OCI-LY7 (cell line): Measurements from ENCODE around the gene GPR146.

Experiments
- CTCF ChIP-seq: fragments of 200-600 bp; sonication (generic); conservative IDR thresholded peaks from 2 replicates; pipeline ENCODE4 v1.5.1; 2014; ENCODE audit warnings: mild to moderate bottlenecking, antibody characterized with exemption, low read length, moderate library complexity, mixed read lengths
- EZH2phosphoT487 ChIP-seq: fragments of 200-600 bp; sonication (generic); IDR thresholded peaks from 2 replicates; pipeline ENCODE4 v1.6.1; 2018; ENCODE audit warnings: low read depth, borderline replicate concordance, mild to moderate bottlenecking, mixed run types, antibody characterized with exemption, low read length, moderate library complexity, mixed read lengths

DNA sequence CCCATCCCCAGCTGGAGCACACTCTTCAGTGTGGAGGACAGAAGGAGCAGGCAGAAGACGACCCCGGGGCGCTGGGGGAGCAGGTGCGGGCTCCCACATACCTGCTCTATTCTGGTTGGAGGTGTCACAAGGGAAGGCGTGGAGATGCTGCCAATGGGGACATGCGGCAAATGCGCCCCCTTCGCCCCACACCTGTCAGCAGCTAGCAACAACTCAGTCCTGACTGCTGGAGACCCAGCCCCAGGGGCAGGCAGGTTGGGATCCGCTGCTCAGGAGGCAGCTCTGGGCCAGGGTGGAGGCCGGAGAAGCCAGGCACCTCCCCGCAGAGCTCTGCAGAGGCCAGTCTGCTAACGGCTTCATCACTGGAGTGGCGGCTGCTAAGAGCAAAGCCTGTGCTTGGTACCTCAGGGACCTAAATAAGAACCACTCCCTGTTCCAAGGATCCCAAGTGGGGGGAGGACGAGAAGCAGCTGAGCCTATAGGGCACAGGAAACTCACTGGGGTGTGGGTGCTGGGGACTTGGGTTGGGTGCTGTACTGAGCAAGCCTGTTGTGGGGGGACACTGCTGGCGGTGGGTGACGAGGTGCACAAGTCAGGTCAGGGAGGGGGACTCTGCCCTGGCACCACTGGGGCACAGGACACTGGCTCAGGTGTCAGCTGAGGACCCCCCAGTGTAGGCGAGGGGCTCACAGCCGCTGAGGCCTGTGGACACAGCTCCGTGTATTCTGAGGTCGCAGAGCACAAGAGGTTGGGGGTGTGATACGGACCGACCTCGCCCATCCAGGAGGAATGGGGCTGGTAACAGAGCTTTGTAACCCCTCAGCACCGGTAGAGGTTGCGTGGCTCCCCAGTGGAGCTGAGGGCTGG lies 19.2 kb upstream of the GPR146 start:
- TF ChIP-seq CTCF = peak; percentile 50; the same call in 1 of the 2 replicates
- no peak for TF ChIP-seq EZH2phosphoT487
